ENCODE results near the gene NYNRIN. TPM values are rescaled to one million over a fixed set of nuclear protein-coding genes. Genes with fewer than 3 reads are reported as not detected.

Gene NYNRIN
- total and polyA plus RNA-seq, 10 of the 15 experiments (the other 5 are each of a cell fraction or from before 2014, with no cell fraction given): under 0.01 to 0.15 (median 0.01) TPM; not detected in 5

DNA sequence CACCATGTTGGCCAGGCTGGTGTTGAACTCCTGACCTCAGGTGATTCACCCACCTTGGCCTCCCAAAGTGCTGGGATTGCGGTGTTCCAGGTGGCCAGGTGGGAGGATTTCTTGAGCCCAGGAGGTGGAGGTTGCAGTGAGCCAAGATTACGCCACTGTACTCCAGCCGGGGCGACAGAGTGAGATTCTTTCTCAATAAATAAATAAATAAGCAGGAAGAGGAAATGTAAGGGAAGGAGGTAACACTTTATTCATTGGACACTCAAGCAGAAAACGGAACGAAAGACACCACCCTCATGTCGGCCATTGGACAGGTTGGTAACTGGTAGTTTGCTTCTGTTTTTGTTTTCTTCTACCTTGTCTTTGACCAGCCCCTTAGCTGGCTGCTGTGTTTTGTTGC is 43.8 kb upstream of the NYNRIN start (continued):
- TF ChIP-seq GABPA (IDR thresholded peaks at IDR 0.05; ENCODE audit: low read depth): no peak

DNA sequence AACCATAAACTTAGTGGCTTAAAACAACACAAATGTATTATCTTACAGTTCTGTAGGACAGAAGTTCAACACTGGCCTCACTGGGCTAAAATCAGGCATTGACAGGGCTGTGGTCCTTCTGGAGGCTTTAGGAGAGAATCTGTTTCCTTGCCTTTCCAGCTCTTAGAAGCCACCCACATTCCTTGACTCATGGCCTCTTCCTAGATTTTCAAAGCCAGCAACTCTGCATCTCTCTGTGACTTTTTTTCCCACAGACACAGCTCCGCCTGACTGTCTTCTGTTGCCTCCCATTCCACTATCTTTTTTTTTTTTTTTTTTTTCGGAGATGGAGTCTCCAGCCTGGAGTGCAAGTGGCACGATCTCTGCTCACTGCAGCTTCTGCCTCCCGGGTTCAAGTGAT is 42.6 kb upstream of the NYNRIN start:
- no TSS peak for BruUV-seq (replicated peaks)
- intact Hi-C loops (cut with micrococcal nuclease; ENCODE audit: unreplicated experiment) (no loop called here), in situ Hi-C loops (cut with MboI) (no loop called here)
- H3K36me3 ChIP-seq (ENCODE audit: control insufficient read depth in 2 of 2, insufficient read depth in 2 of 2, low read length in 1 of 2): no peaks in the 10 kb centered on the region
- TF ChIP-seq YY1 (IDR thresholded peaks at IDR 0.05; ENCODE audit: low read depth, low read length) (no peak), CHD1 (IDR thresholded peaks at IDR 0.05; ENCODE audit: low read depth, low read length) (no peak), RFX5 (IDR thresholded peaks at IDR 0.05; ENCODE audit: low read depth, low read length) (no peak)
- ChIA-PET SMC1A (ENCODE audit: uncharacterized antibody, unreplicated experiment) (no interaction called here), POLR2A (no interaction called here), CTCF (interaction anchor here (0.5 to 7.7 kb wide), 4 partner anchors 20 to 86 kb away, joined by 3 to 79 read pairs (median 4); partner anchors contain the start of gene KHNYN), RAD21 (ENCODE audit: unreplicated experiment) (interaction anchor here (1.0 kb wide), 1 partner anchor 23 kb away, joined by 3 read pairs; no protein-coding TSS in a partner anchor)
- no peaks in the 10 kb centered on the region for H3K9me3 ChIP-seq (replicated peaks; ENCODE audit: control insufficient read depth, insufficient read depth, low read length)
- no peak overlapping the region for H3K4me3 ChIP-seq
- DNase-seq (ENCODE audit: low read depth, low spot score) (no peak), FAIRE-seq (no peak), ATAC-seq (no peak)
- no peak overlapping the region for H2AFZ ChIP-seq (ENCODE audit: control insufficient read depth, low read depth, low read length)
- 0% methylated on average over 1 of the region's 4 CpGs for WGBS (ENCODE audit: insufficient coverage, insufficient replicate concordance, low lambda C conversion rate, missing lambda C conversion rate)
- no peak overlapping the region for H3K9ac ChIP-seq (ENCODE audit: control insufficient read depth, insufficient read depth, low read length)
- H4K20me1 ChIP-seq (ENCODE audit: control insufficient read depth, insufficient read depth): no peaks in the 10 kb centered on the region
- no peaks in the 10 kb centered on the region for H3K79me2 ChIP-seq (ENCODE audit: control insufficient read depth, insufficient read depth, low read length)
- H3K4me1 ChIP-seq (ENCODE audit: control insufficient read depth, insufficient read depth, low read length): no peaks in the 10 kb centered on the region
- H3K4me2 ChIP-seq (ENCODE audit: control insufficient read depth, insufficient read depth): no peak overlapping the region
- H3K27me3 ChIP-seq (replicated peaks in 1 of 2; ENCODE audit: control insufficient read depth in 2 of 2, insufficient read depth in 2 of 2, low read length in 1 of 2): peaks cover 1 to 4% of the 10 kb centered on the region in 2 experiments; a peak in 3 of 4 replicates
- no peak overlapping the region for H3K27ac ChIP-seq (ENCODE audit: control insufficient read depth, insufficient read depth)

DNA sequence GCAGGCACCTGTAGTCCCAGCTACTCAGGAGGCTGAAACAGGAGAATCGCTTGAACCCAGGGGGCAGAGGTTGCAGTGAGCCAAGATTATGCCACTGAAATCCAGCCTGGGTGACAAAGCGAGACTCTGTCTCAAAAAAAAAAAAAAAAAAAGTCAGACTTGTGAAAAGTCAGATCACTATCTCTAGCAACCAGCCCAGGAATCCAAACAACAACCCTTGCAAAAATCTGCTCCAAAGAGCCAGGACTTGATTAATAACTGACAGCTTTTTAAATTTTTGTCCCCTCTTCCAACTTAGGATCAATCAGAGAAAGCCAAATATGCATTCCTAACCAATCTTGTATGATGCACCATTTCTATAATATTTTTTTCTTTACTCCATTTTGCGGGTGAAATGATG is 38.5 kb upstream of the NYNRIN start:
- intact Hi-C loops (cut with micrococcal nuclease; ENCODE audit: unreplicated experiment): no loop called here
- CTCF ChIA-PET: interaction anchor here (0.7 to 7.7 kb wide), 5 partner anchors 14 to 71 kb away, joined by 3 to 79 read pairs (median 6); partner anchors contain the start of gene KHNYN

More for the DNA sequence above, 38.5 kb upstream of the NYNRIN start:
- in situ Hi-C loops (cut with MboI): no loop called here
- Histone ChIP-seq H3K9ac (ENCODE audit: control insufficient read depth, insufficient read depth, low read length) (no peak overlapping the region), H3K4me1 (ENCODE audit: control insufficient read depth, insufficient read depth, low read length) (0 out of 2 replicates have a peak, but pooled peaks cover 1% of the 10 kb centered on the region), H3K27ac (ENCODE audit: control insufficient read depth, insufficient read depth) (no peak overlapping the region), H3K4me2 (ENCODE audit: control insufficient read depth, insufficient read depth) (no peak overlapping the region), H2AFZ (ENCODE audit: control insufficient read depth, low read depth, low read length) (no peak overlapping the region), H3K79me2 (ENCODE audit: control insufficient read depth, insufficient read depth, low read length) (no peaks in the 10 kb centered on the region), H3K27me3 (replicated peaks in 1 of 2; ENCODE audit: control insufficient read depth in 2 of 2, insufficient read depth in 2 of 2, low read length in 1 of 2) (no peaks in the 10 kb centered on the region; a peak in 1 of 4 replicates), H4K20me1 (ENCODE audit: control insufficient read depth, insufficient read depth) (no peaks in the 10 kb centered on the region), H3K9me3 (replicated peaks; ENCODE audit: control insufficient read depth, insufficient read depth, low read length) (no peaks in the 10 kb centered on the region), H3K36me3 (ENCODE audit: control insufficient read depth in 2 of 2, insufficient read depth in 2 of 2, low read length in 1 of 2) (no peaks in the 10 kb centered on the region), H3K4me3 (no peak overlapping the region)
- no TSS peak for BruUV-seq (replicated peaks)
- no peak for FAIRE-seq
- ChIA-PET RAD21 (ENCODE audit: unreplicated experiment) (interaction anchor here (1.2 kb wide), 1 partner anchor 71 kb away, joined by 5 read pairs; no protein-coding TSS in a partner anchor), SMC1A (ENCODE audit: uncharacterized antibody, unreplicated experiment) (interaction anchor here (0.8 to 1.8 kb wide), 3 partner anchors 11 to 63 kb away, joined by 3 to 6 read pairs (median 6); partner anchors contain the start of gene RIPK3), POLR2A (interaction anchor here (0.7 kb wide), 1 partner anchor 46 kb away, joined by 4 read pairs; no protein-coding TSS in a partner anchor)
- 67% methylated on average over 2 of the region's 3 CpGs for WGBS (ENCODE audit: insufficient coverage, insufficient replicate concordance, low lambda C conversion rate, missing lambda C conversion rate)
- ATAC-seq: no peak
- no peak for TF ChIP-seq ZNF622 (IDR thresholded peaks at IDR 0.05)
- no peak for DNase-seq (ENCODE audit: low read depth, low spot score)
